Spleen (tissue), 11 donors: ENCODE data around the gene KRTAP5-8. TPM values are rescaled to one million over a fixed set of nuclear protein-coding genes. Genes with fewer than 3 reads are reported as not detected.

Source experiments
- DNase-seq: peaks from one replicate; pipeline ENCODE4 v3.0.0-alpha.2; 2020
- H3K27ac ChIP-seq, 8 donors: fragments of 200-600 bp; sonication (generic) in 7 of 8; 1 replicate in 4 of 8; 2 replicates in 4 of 8; pipeline versions ENCODE4 v1.5.0 to v1.8.0; 2016 to 2021; ENCODE audit warnings: inconsistent platforms in 4 of 8, mild to moderate bottlenecking in 4 of 8, moderate library complexity in 1 of 8
- H3K27me3 ChIP-seq, 7 donors: fragments of 200-600 bp; sonication (generic) in 6 of 7; replicated peaks in 1 of 7; 1 replicate in 4 of 7; 2 replicates in 3 of 7; pipeline versions ENCODE4 v1.5.0 to v1.8.0; 2016 to 2021; ENCODE audit warnings: inconsistent platforms in 3 of 7, mild to moderate bottlenecking in 1 of 7
- H3K36me3 ChIP-seq, 6 donors: fragments of 200-600 bp; sonication (generic) in 5 of 6; 1 replicate in 4 of 6; 2 replicates in 2 of 6; pipeline versions ENCODE4 v1.5.0 to v1.8.0; 2016 to 2021; ENCODE audit warnings: inconsistent platforms in 2 of 6
- H3K4me1 ChIP-seq, 6 donors: fragments of 200-600 bp; sonication (generic) in 5 of 6; 1 replicate in 3 of 6; 2 replicates in 3 of 6; pipeline versions ENCODE4 v1.5.0 to v1.8.0; 2016 to 2021; ENCODE audit warnings: inconsistent platforms in 3 of 6
- H3K4me3 ChIP-seq, 8 donors: fragments of 200-600 bp; sonication (generic) in 7 of 8; 1 replicate in 4 of 8; 2 replicates in 4 of 8; pipeline versions ENCODE4 v1.5.0 to v1.8.0; 2016 to 2021; ENCODE audit warnings: inconsistent platforms in 4 of 8, mild to moderate bottlenecking in 4 of 8, moderate library complexity in 2 of 8
- H3K9me3 ChIP-seq, 8 donors: fragments of 200-600 bp; sonication (generic) in 7 of 8; 1 replicate in 4 of 8; 2 replicates in 4 of 8; pipeline versions ENCODE4 v1.5.0 to v1.8.0; 2016 to 2021; ENCODE audit warnings: inconsistent platforms in 4 of 8
- CTCF ChIP-seq, 11 experiments: fragments of 200-600 bp in 7 of 11; fragments of 450-650 bp in 4 of 11; sonication (generic) in 4 of 11; IDR thresholded peaks in 8 of 11; conservative IDR thresholded peaks in 3 of 11; 1 replicate in 7 of 11; 2 replicates in 4 of 11; pipeline versions ENCODE4 v1.4.0 to v1.8.0; 2016 to 2021; ENCODE audit warnings: antibody characterized with exemption in 11 of 11, inconsistent platforms in 4 of 11, mild to moderate bottlenecking in 1 of 11
- POLR2A ChIP-seq, 3 donors: fragments of 450-650 bp; IDR thresholded peaks; one replicate each; pipeline ENCODE4 v1.5.1; 2017; ENCODE audit warnings: antibody characterized with exemption in 3 of 3, mild to moderate bottlenecking in 1 of 3
- POLR2AphosphoS5 ChIP-seq, 3 donors: sonication (generic); formaldehyde crosslinking; IDR thresholded peaks; one replicate each; pipeline ENCODE4 v1.5.1; 2017; ENCODE audit warnings: antibody characterized with exemption in 3 of 3
- WGBS, 5 donors: extraction: QIAGEN DNeasy Blood & Tissue Kit in 3 of 5; methylation state at CpG; one replicate each; pipeline versions ENCODE4 v1.1.5 to v1.1.7; 2013 to 2018; 5-methylcytosine and 5-hydroxymethylcytosine counted together
- intact Hi-C: fragments of 100-400 bp; cut with DNase I; formaldehyde crosslinking; loops from one replicate; pipeline ENCODE4 v1.15.0; 2023; ENCODE audit warnings: low total_unique reads
- polyA plus RNA-seq, 3 donors: library from polyadenylated mRNA; stranded (reverse); fragments of 200-250 nt; gene quantifications; one replicate each; pipeline ENCODE4 v1.2.1, GENCODE V29; 2013
- total RNA-seq, 7 donors: library from RNA; depleted of rRNA in 3 of 7; stranded (reverse); fragments of >200 nt in 3 of 7; fragmentation: NEBNext Ultra II Directional in 4 of 7; extraction: Animal tissue kit (Norgen Biotek cat#: 25700) in 4 of 7; gene quantifications; one replicate each; pipeline versions ENCODE4 v1.1.0 to v1.2.1, GENCODE V29; 2016 to 2021
- donor health status: healthy with polysubstance abuse.
- donor health status: DM: no; HTN: no; CAD: no; lungs with moderate emphysema.
- donor health status: DM: no; HTN: no; CAD: no.
- donor health status: Bipolar disorder and iron deficiency.
- donor health status: healthy.
- donor health status: DM: no; HTN: no; CAD: no.
- donor health status: DM: yes; HTN: yes; CAD: no.

Gene KRTAP5-8
- total and polyA plus RNA-seq, 10 donors = 0.09 to 0.63 (median 0.25) TPM; not detected in 4

- no peak for DNase-seq
- Histone ChIP-seq H3K4me3 (no peak overlapping the region), H3K4me1 (peaks cover 0 to 11% (median 0%) of the 10 kb centered on the region in 6 donors), H3K9me3 (peaks cover 0 to 11% (median 0%) of the 10 kb centered on the region in 8 donors), H3K27ac (no peak overlapping the region), H3K27me3 (no peaks in the 10 kb centered on the region), H3K36me3 (no peaks in the 10 kb centered on the region)
- WGBS, 5 donors = 65 to 74% (median 68%) methylated on average over 14 to 15 of the region's 15 CpGs
- TF ChIP-seq CTCF (IDR thresholded peaks at IDR 0.05 in 8 of 11, conservative IDR thresholded peaks at IDR 0.05 in 3 of 11) (no peak), POLR2A (IDR thresholded peaks at IDR 0.05) (no peak), POLR2AphosphoS5 (IDR thresholded peaks at IDR 0.05) (no peak)
- intact Hi-C loops = no loop called here
Observed at GRCh38 chr11:71542879-71543777, 5.3 kb downstream of the KRTAP5-8 start.

DNA sequence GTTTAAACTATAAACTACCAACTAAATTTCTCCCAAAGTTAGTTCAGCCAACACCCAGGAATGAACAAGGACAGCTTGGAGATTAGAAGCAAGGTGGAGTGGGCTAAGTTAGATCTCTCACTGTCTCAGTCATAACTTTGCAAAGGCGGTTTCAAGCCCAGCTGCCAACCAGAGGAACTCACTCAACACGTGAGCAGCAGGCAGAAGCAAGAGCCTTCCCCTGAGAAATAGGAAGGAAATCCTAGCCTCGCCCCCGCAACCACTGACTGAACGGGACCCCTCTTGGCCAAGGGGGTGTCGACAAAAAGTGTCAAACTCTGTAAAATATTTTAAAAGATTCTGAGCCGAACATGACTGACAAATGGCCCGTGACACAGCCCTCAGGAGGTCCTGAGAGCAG lies 6.0 kb downstream of the KRTAP5-8 start:
- 13 to 29% (median 18%) methylated on average over 8 of the region's 8 CpGs for WGBS, 5 donors

GRCh38 chr11:71544525-71545214 lies 6.8 kb downstream of the KRTAP5-8 start:
- 84 to 92% (median 85%) methylated on average over 6 of the region's 6 CpGs for WGBS, 5 donors

More for the DNA sequence above, 6.0 kb downstream of the KRTAP5-8 start:
- H3K27me3 ChIP-seq = no peaks in the 10 kb centered on the region
- peaks cover 0 to 11% (median 0%) of the 10 kb centered on the region in 6 donors for H3K4me1 ChIP-seq
- DNase-seq = no peak
- intact Hi-C loops = no loop called here
- peaks cover 0 to 11% (median 0%) of the 10 kb centered on the region in 8 donors for H3K9me3 ChIP-seq
- H3K4me3 ChIP-seq = no peak overlapping the region
- H3K27ac ChIP-seq = no peak overlapping the region
- TF ChIP-seq POLR2A (IDR thresholded peaks at IDR 0.05) (no peak), CTCF (IDR thresholded peaks at IDR 0.05 in 8 of 11, conservative IDR thresholded peaks at IDR 0.05 in 3 of 11) (no peak), POLR2AphosphoS5 (IDR thresholded peaks at IDR 0.05) (no peak)
- no peaks in the 10 kb centered on the region for H3K36me3 ChIP-seq

DNA sequence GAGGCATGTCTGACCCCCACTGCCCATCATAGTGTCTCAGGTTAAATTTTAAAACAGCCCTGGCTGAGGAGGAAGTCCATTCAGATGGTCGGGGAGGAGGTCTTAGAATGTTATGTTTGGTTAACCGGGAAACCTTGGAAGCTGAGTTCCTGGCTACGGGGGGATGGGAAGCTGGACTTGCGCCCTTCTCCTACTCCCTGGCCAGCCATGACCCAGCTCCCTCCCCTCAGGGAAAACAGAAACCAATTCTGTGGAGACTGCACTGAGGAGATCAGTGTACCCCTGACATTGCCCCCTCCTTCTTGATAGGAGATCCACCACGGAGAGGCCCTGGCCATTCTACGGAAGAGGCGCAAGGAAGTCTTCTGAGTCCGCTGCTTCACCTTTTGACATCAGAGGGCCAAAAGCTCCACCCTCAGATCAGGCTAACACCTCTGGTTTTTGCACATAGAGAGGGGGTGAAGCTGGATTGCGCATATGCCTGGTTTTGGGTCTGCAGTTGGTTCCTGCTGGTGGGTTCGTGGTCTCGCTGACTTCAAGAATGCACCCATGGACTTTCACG lies 7.7 kb downstream of the KRTAP5-8 start:
- no peaks in the 10 kb centered on the region for H3K27me3 ChIP-seq
- peaks cover 0 to 11% (median 0%) of the 10 kb centered on the region in 6 donors for H3K4me1 ChIP-seq
- no peak overlapping the region for H3K27ac ChIP-seq
- intact Hi-C loops = no loop called here
- TF ChIP-seq POLR2A (IDR thresholded peaks at IDR 0.05) (no peak), POLR2AphosphoS5 (IDR thresholded peaks at IDR 0.05) (no peak), CTCF (IDR thresholded peaks at IDR 0.05 in 8 of 11, conservative IDR thresholded peaks at IDR 0.05 in 3 of 11) (no peak)
- WGBS, 5 donors = 80 to 93% (median 90%) methylated on average over 12 of the region's 12 CpGs
- H3K36me3 ChIP-seq = no peaks in the 10 kb centered on the region
- peaks cover 0 to 8% (median 0%) of the 10 kb centered on the region in 8 donors for H3K9me3 ChIP-seq
- H3K4me3 ChIP-seq = no peak overlapping the region
- DNase-seq = no peak

More at GRCh38 chr11:71544525-71545214, 6.8 kb downstream of the KRTAP5-8 start:
- Histone ChIP-seq H3K27me3 (no peaks in the 10 kb centered on the region), H3K9me3 (peaks cover 0 to 11% (median 0%) of the 10 kb centered on the region in 8 donors), H3K4me3 (no peak overlapping the region), H3K27ac (no peak overlapping the region), H3K36me3 (no peaks in the 10 kb centered on the region), H3K4me1 (peaks cover 0 to 11% (median 0%) of the 10 kb centered on the region in 6 donors)
- intact Hi-C loops = no loop called here
- TF ChIP-seq POLR2A (IDR thresholded peaks at IDR 0.05) (no peak), POLR2AphosphoS5 (IDR thresholded peaks at IDR 0.05) (no peak)
- DNase-seq = no peak
